Activated T-cell treated with anti-CD3 and anti-CD28 coated beads, Interleukin-2, amount 50 U/mL, for 24 hours (primary cell): Measurements from ENCODE around the gene TBC1D22A.

ENCODE experiments used
- DNase-seq: peaks from one replicate; pipeline ENCODE4 v3.0.0-alpha.2; 2020
- H3K27ac Mint-ChIP-seq: 2 replicates; pipeline ENCODE4 v1.8.0; 2020; ENCODE audit warnings: mild to moderate bottlenecking, mixed read lengths
- H3K27me3 Mint-ChIP-seq: 2 replicates; pipeline ENCODE4 v1.8.0; 2020; ENCODE audit warnings: mixed read lengths
- H3K36me3 Mint-ChIP-seq: 2 replicates; pipeline ENCODE4 v1.8.0; 2020; ENCODE audit warnings: low read depth, mixed read lengths
- H3K4me1 Mint-ChIP-seq: 2 replicates; pipeline ENCODE4 v1.8.0; 2020; ENCODE audit warnings: low read depth, mixed read lengths
- H3K4me3 Mint-ChIP-seq: 2 replicates; pipeline ENCODE4 v1.8.0; 2020; ENCODE audit warnings: mild to moderate bottlenecking, moderate library complexity, mixed read lengths
- H3K9me3 Mint-ChIP-seq: 2 replicates; pipeline ENCODE4 v1.8.0; 2020; ENCODE audit warnings: mixed read lengths

The TBC1D22A gene

GRCh38 chr22:46959369-46959768 lies 196.9 kb downstream of the TBC1D22A start:
- DNase-seq = peak; percentile 3
- H3K27ac Mint-ChIP-seq = no peak overlapping the region
- H3K27me3 Mint-ChIP-seq = no peaks in the 10 kb centered on the region
- peaks cover 14% of the 10 kb centered on the region for H3K4me1 Mint-ChIP-seq
- no peaks in the 10 kb centered on the region for H3K9me3 Mint-ChIP-seq
- peaks cover 29% of the 10 kb centered on the region for H3K36me3 Mint-ChIP-seq
- H3K4me3 Mint-ChIP-seq = no peak overlapping the region

- Mint-ChIP-seq H3K4me1 (peaks cover 21% of the 10 kb centered on the region), H3K27ac (peak overlapping the region; percentile 50), H3K36me3 (peaks cover 25% of the 10 kb centered on the region), H3K9me3 (no peaks in the 10 kb centered on the region), H3K27me3 (no peaks in the 10 kb centered on the region), H3K4me3 (no peak overlapping the region)
- no peak for DNase-seq
These were observed 199.3 kb downstream of the TBC1D22A start for GRCh38 chr22:46961591-46962295.

GRCh38 chr22:46962406-46962805 lies 200.0 kb downstream of the TBC1D22A start:
- H3K4me3 Mint-ChIP-seq = no peak overlapping the region
- no peaks in the 10 kb centered on the region for H3K27me3 Mint-ChIP-seq
- peaks cover 26% of the 10 kb centered on the region for H3K36me3 Mint-ChIP-seq
- no peaks in the 10 kb centered on the region for H3K9me3 Mint-ChIP-seq
- H3K27ac Mint-ChIP-seq = no peak overlapping the region
- no peak for DNase-seq
- peaks cover 26% of the 10 kb centered on the region for H3K4me1 Mint-ChIP-seq

- Mint-ChIP-seq H3K4me3 (no peak overlapping the region), H3K27me3 (no peaks in the 10 kb centered on the region), H3K36me3 (peaks cover 24% of the 10 kb centered on the region), H3K27ac (no peak overlapping the region), H3K9me3 (no peaks in the 10 kb centered on the region), H3K4me1 (peaks cover 34% of the 10 kb centered on the region)
- no peak for DNase-seq
These were observed 201.5 kb downstream of the TBC1D22A start for GRCh38 chr22:46963672-46964545.

GRCh38 chr22:46964773-46965550 lies 202.5 kb downstream of the TBC1D22A start:
- H3K4me1 Mint-ChIP-seq = peaks cover 45% of the 10 kb centered on the region
- no peak for DNase-seq
- H3K9me3 Mint-ChIP-seq = no peaks in the 10 kb centered on the region
- H3K4me3 Mint-ChIP-seq = no peak overlapping the region
- peaks cover 21% of the 10 kb centered on the region for H3K36me3 Mint-ChIP-seq
- no peak overlapping the region for H3K27ac Mint-ChIP-seq
- no peaks in the 10 kb centered on the region for H3K27me3 Mint-ChIP-seq

- H3K4me3 Mint-ChIP-seq = no peak overlapping the region
- H3K4me1 Mint-ChIP-seq = peaks cover 53% of the 10 kb centered on the region
- H3K36me3 Mint-ChIP-seq = peaks cover 25% of the 10 kb centered on the region
- no peaks in the 10 kb centered on the region for H3K27me3 Mint-ChIP-seq
- H3K27ac Mint-ChIP-seq = peak overlapping the region; percentile 19
- no peak for DNase-seq
- no peaks in the 10 kb centered on the region for H3K9me3 Mint-ChIP-seq
These were observed 203.4 kb downstream of the TBC1D22A start for GRCh38 chr22:46965555-46966494.

GRCh38 chr22:46966495-46966845 lies 204.0 kb downstream of the TBC1D22A start:
- Mint-ChIP-seq H3K36me3 (peaks cover 19% of the 10 kb centered on the region), H3K4me1 (peaks cover 53% of the 10 kb centered on the region), H3K27me3 (no peaks in the 10 kb centered on the region), H3K27ac (no peak overlapping the region), H3K4me3 (no peak overlapping the region), H3K9me3 (no peaks in the 10 kb centered on the region)
- DNase-seq = no peak

- no peak for DNase-seq
- no peak overlapping the region for H3K27ac Mint-ChIP-seq
- peaks cover 49% of the 10 kb centered on the region for H3K4me1 Mint-ChIP-seq
- H3K4me3 Mint-ChIP-seq = no peak overlapping the region
- H3K36me3 Mint-ChIP-seq = peaks cover 16% of the 10 kb centered on the region
- H3K9me3 Mint-ChIP-seq = no peaks in the 10 kb centered on the region
- no peaks in the 10 kb centered on the region for H3K27me3 Mint-ChIP-seq
These were observed 204.4 kb downstream of the TBC1D22A start for GRCh38 chr22:46966846-46967245.

- Mint-ChIP-seq H3K4me3 (no peak overlapping the region), H3K36me3 (peaks cover 20% of the 10 kb centered on the region), H3K9me3 (no peaks in the 10 kb centered on the region), H3K4me1 (peaks cover 44% of the 10 kb centered on the region), H3K27me3 (no peaks in the 10 kb centered on the region), H3K27ac (no peak overlapping the region)
- no peak for DNase-seq
These were observed 205.3 kb downstream of the TBC1D22A start for GRCh38 chr22:46967445-46968358.

- H3K4me1 Mint-ChIP-seq = peaks cover 41% of the 10 kb centered on the region
- no peaks in the 10 kb centered on the region for H3K27me3 Mint-ChIP-seq
- H3K27ac Mint-ChIP-seq = no peak overlapping the region
- peaks cover 25% of the 10 kb centered on the region for H3K36me3 Mint-ChIP-seq
- no peak for DNase-seq
- H3K4me3 Mint-ChIP-seq = no peak overlapping the region
- no peaks in the 10 kb centered on the region for H3K9me3 Mint-ChIP-seq
These were observed 205.9 kb downstream of the TBC1D22A start for GRCh38 chr22:46968359-46968740.

- H3K27ac Mint-ChIP-seq = peak overlapping the region; percentile 41
- peaks cover 25% of the 10 kb centered on the region for H3K36me3 Mint-ChIP-seq
- no peaks in the 10 kb centered on the region for H3K27me3 Mint-ChIP-seq
- no peaks in the 10 kb centered on the region for H3K9me3 Mint-ChIP-seq
- peaks cover 41% of the 10 kb centered on the region for H3K4me1 Mint-ChIP-seq
- H3K4me3 Mint-ChIP-seq = no peak overlapping the region
- no peak for DNase-seq
These were observed 206.4 kb downstream of the TBC1D22A start for GRCh38 chr22:46968848-46969247.

- H3K4me3 Mint-ChIP-seq = no peak overlapping the region
- no peaks in the 10 kb centered on the region for H3K27me3 Mint-ChIP-seq
- H3K27ac Mint-ChIP-seq = peak overlapping the region; percentile 88
- H3K9me3 Mint-ChIP-seq = no peaks in the 10 kb centered on the region
- peak; percentile 50 for DNase-seq
- H3K36me3 Mint-ChIP-seq = peaks cover 31% of the 10 kb centered on the region
- peaks cover 41% of the 10 kb centered on the region for H3K4me1 Mint-ChIP-seq
These were observed 207.0 kb downstream of the TBC1D22A start for GRCh38 chr22:46969491-46969890.

- Mint-ChIP-seq H3K4me3 (no peak overlapping the region), H3K4me1 (peaks cover 41% of the 10 kb centered on the region)
- DNase-seq = no peak
These were observed 207.5 kb downstream of the TBC1D22A start for GRCh38 chr22:46969961-46970360.

More at GRCh38 chr22:46969961-46970360, 207.5 kb downstream of the TBC1D22A start:
- H3K9me3 Mint-ChIP-seq = no peaks in the 10 kb centered on the region
- no peaks in the 10 kb centered on the region for H3K27me3 Mint-ChIP-seq
- H3K27ac Mint-ChIP-seq = peak overlapping the region; percentile 88
- H3K36me3 Mint-ChIP-seq = peaks cover 35% of the 10 kb centered on the region
